GM18520 (cell line): ENCODE data around the gene HCN4.

Source experiments
- ATAC-seq: cut with Tn5 transposase; IDR thresholded peaks from one replicate; pipeline ENCODE4 v1.9.1; 2021; ENCODE audit not compliant: unreplicated experiment

HCN4 gene

GRCh38 chr15:73346735-73347312 lies 21.9 kb downstream of the HCN4 start:
- ATAC-seq: no peak

GRCh38 chr15:73345658-73346057 lies 23.1 kb downstream of the HCN4 start:
- no peak for ATAC-seq

GRCh38 chr15:73344056-73344455 lies 24.7 kb downstream of the HCN4 start:
- no peak for ATAC-seq

DNA sequence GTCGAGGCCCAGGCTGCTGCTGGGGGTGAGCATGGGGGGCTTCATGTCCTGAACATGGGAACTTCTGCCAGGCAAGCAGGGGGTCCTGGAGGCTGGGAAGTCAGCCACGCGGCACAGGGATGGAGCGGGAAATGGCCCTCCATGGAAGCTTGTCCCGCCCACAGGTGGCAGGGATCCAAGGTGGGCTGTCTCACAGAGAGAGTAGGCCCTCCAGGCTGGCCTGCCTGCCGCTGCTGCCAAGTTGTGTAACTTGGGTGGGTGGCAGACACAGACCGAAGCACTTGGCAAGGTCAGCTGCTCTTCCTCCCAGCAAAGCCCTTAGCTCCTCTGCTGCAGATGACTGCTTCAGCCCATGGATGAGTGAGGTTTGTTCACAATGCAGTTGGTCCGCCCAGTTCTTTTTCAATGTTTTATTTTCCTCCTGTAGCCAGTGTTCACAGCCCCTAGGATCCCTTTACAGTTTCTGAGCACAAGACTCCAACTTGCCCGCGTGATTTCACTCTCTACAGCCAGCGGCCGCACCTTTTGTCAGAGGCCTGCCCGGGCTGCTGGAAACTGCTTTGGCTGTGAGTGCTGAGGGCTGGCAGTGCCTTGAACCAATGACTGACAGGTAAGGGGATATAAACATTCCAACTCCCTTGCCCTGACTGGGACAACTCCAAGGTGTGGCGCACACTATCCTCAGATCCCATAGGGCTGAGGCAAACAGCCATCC lies 26.7 kb downstream of the HCN4 start:
- ATAC-seq: no peak

DNA sequence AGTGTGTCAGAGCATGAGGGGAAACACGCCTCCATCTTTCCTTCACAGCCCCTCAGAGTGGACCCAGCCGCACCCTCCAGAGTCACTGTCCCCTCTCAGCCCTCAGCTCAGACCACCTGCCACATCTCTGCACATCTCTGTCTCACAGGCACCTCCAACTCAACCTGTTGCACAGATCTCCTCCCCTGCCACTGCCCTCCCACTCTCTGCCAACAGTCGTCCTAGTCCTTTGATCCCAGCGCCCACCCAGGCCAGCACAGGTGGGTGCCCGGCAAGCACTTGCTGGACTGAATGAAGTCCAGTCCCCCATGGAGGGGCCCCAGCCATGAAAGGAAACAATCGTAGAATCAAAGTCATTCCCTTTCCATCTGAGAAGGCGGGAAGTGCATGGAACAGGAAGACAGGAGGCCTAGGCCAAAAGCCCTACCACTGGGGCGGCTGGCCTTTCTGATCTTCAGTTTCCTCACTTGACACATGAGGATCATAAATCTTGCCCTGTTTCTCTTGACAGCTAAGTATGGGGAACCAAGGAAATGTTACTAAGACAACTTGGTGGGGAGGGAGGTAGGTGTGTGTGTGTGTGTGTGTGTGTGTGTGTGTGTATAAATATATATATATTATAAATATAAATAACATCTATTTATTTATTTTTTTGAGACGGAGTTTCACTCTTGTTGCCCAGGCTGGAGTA lies 28.1 kb downstream of the HCN4 start:
- no peak for ATAC-seq

DNA sequence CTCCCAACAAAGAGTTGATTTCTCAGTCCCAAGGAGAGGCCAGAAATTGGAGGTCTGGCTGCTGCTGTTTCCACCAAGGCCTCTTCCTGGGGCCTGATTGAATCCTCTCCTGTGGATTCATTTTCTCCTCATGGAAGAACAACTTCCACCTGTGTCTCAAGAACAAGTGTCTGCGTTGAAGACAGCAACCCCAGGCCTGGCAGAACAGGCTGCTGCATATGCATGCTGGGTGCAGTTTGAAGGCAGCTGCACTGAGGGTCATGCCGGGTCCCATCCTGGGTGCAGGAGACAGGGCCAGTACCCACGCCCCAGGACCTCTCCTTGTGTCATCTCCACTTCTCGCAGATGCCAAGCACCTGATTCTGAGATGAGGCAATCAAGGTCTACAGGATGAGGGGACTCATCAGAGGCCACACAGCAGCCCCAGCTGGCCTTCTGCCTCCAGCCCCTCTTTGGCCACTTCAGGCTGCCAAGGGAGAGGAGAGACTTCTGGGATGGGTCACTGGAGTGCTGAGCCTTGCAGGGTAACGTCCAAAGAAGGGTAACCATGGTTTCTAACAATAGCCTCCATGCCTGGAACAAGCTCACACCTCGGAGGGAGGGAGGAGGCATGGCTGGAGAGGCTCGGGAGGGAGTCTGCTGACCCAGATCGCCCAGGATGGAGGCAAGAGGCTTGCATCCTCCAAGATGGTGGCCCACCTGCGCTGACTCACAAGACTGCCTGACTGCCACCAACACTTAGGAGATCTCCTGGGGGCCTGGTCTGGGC lies 30.0 kb downstream of the HCN4 start:
- no peak for ATAC-seq

- no peak for ATAC-seq
Measured at GRCh38 chr15:73338058-73338457, 30.7 kb downstream of the HCN4 start.

- ATAC-seq: no peak
Measured at GRCh38 chr15:73337187-73337586, 31.6 kb downstream of the HCN4 start.

DNA sequence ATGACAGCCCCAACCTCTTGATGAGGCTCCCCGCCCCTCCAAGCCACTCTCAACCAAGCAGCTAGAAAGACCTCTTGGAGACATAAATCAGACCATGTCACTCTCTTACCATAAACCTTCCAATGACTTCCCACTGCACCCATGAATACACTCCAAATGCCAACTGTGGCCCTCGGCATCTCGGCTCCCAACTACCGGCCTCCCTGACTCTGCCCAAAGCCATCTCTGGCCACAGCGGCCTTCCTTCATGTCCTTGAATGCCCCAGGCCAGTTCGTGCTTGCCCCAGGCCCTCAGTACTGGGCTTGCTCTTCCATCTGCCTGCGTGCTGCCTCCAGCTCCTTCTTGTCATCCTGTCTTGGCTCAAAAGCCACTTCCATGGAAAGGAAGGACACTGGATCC lies 32.0 kb downstream of the HCN4 start:
- no peak for ATAC-seq

DNA sequence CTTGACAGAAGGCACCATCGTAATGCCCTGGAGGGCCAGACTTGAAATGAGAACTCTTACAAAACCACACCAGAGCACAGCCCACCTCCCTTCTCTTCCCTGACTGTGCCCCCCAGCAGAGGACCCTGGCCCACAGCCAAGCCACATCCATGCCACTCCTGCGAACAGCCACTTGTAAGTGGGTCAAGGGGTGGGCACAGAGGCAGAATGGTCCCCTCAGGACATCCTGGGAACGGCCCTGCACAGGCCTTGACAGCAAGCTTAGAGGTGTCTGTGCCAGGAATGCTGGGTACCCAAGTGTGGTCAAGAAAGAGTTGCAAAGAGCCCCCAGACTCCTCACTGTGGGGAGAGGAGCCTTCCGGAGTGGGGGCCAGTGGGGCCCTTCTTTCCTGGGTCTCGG lies 33.3 kb downstream of the HCN4 start:
- no peak for ATAC-seq

DNA sequence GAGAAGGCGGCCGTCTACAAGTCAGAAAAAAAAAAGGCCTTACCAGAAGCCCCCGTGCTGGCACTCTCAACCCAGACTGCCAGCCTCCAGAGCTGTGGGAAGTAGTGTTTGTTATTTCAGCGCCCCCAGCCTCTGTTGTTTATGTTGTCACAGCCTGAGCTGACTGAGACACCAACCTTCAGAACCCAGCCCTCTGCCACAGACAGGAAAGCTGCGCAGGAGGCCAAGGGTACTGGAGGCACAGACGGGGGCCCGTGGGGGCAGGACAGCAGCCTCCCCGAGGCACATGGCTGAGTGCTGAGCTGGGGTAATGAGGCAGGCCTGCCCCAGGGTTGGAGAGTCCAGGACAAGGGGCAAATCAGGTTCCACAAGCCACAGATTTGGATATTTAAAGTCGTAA lies 33.7 kb downstream of the HCN4 start:
- no peak for ATAC-seq

GRCh38 chr15:73334086-73334485 lies 34.7 kb downstream of the HCN4 start:
- no peak for ATAC-seq

- no peak for ATAC-seq
Measured at GRCh38 chr15:73333001-73333400, 35.8 kb downstream of the HCN4 start.

- ATAC-seq: no peak
Measured at GRCh38 chr15:73331991-73332925, 36.5 kb downstream of the HCN4 start.

GRCh38 chr15:73331501-73331900 lies 37.3 kb downstream of the HCN4 start:
- ATAC-seq: no peak

GRCh38 chr15:73330206-73331051 lies 38.3 kb downstream of the HCN4 start:
- no peak for ATAC-seq

DNA sequence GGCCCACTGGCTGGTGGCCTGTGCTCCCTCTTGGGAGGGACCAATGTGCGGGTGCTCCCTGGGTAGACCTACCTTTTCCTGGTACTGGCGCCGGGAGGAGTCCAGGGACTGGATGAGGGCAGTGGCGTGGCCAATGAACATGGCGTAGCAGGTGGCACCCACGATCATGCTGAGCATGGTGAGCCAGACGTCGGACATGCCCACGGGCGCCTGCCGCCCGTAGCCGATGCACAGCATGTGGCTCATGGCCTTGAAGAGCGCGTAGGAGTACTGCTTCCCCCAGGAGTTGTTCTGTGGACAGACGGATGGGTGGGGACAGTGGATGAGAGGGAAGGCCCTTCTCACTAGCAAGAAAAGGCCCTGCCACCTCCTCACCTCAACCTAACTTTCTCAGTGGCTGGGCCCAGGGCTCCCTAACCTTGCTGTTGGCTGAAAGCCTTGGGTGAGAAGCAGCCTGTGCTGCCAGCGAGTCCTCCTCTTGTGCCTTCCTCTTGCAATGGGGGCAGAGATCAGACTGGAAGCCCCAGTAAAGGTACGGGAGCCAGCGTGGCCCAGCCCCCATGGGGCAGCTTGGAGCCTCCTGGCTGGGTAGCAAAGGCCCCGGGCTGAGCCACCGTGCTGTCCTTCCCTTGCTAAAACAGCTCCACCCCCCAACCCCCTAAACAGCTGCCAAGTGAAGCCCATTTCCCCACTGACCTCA lies 39.1 kb downstream of the HCN4 start:
- no peak for ATAC-seq

DNA sequence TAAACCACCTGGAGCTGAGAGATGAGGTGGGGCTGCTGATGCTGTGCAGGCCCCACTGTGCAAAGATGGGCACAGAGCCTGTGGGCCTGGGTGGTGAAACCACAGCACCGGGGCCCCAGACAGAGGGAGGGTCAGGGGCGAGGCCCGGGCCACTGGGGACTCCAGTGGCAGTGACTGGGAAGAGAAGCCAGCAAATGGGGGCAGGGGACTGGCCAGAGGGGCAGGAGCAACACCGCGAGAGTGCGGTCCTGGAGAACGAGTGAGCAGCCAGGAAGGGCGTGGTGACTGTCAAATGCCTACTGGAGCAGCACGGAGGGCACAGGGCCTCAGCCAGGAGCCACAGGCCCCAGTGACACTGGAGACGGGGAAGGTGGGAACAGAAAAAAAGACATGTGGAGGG lies 39.8 kb downstream of the HCN4 start:
- no peak for ATAC-seq
